GM12878 (cell line): ENCODE data around the gene ATL1. TPM values are rescaled to one million over a fixed set of nuclear protein-coding genes. Genes with fewer than 3 reads are reported as not detected.

Source experiments
- ATAC-seq: fragments of 200-7000 bp; cut with Tn5 transposase; 3 replicates; pipeline ENCODE4 v1.9.1; 2020; ENCODE audit warnings: mild to moderate bottlenecking, moderate library complexity
- BruUV-seq: library from RNA; stranded (reverse); fragments of 400-500 nt; replicated peaks from 2 replicates; lab custom pipeline; 2021; lab: Mats Ljungman, UMichigan
- CTCF ChIA-PET: fragments of 300-600 bp; sonication (Branson Sonifier 250); formaldehyde crosslinking; extraction: SDS; loops from one replicate; lab custom pipeline; 2021; ENCODE audit warnings: inconsistent platforms; lab: Yijun Ruan, JAX
- POLR2A ChIA-PET: fragments of 350-600 bp; formaldehyde crosslinking; extraction: SDS; loops from one replicate; lab custom pipeline; 2021; ENCODE audit warnings: inconsistent platforms; lab: Charles Lee
- RAD21 ChIA-PET: fragments of 300-600 bp; sonication (Branson Sonifier 250); formaldehyde crosslinking; loops from one replicate; lab custom pipeline; 2023; ENCODE audit warnings: antibody characterized with exemption; ENCODE audit not compliant: unreplicated experiment; lab: Charles Lee
- SMC1A ChIA-PET: fragments of 300-600 bp; sonication (Branson Sonifier 250); formaldehyde crosslinking; loops from one replicate; lab custom pipeline; 2023; ENCODE audit not compliant: unreplicated experiment, uncharacterized antibody; lab: Charles Lee
- DNase-seq: peaks from one replicate; pipeline ENCODE4 v3.0.0-alpha.2; 2011; ENCODE audit warnings: low read depth, low spot score
- FAIRE-seq: peaks from 3 replicates; lab custom pipeline; 2011; peaks lifted over from hg19 to GRCh38; lab: Jason Lieb, UNC
- H2AFZ ChIP-seq: 2 replicates; pipeline ENCODE4 v1.6.0; 2011; ENCODE audit warnings: low read depth, low read length, control low read depth; ENCODE audit not compliant: control insufficient read depth
- H3K27ac ChIP-seq: 2 replicates; pipeline ENCODE4 v1.5.1; 2011; ENCODE audit warnings: control low read depth; ENCODE audit not compliant: control insufficient read depth, insufficient read depth
- H3K27me3 ChIP-seq, 2 experiments: replicated peaks in 1 of 2; 2 replicates each; pipeline versions ENCODE4 v1.6.0 to v1.6.1; 2011; ENCODE audit warnings: low read length in 1 of 2; ENCODE audit not compliant: control insufficient read depth in 2 of 2, insufficient read depth in 2 of 2
- H3K36me3 ChIP-seq, 2 experiments: 2 replicates each; pipeline ENCODE4 v1.5.1; 2011; ENCODE audit warnings: low read length in 1 of 2; ENCODE audit not compliant: control insufficient read depth in 2 of 2, insufficient read depth in 2 of 2
- H3K4me1 ChIP-seq: 2 replicates; pipeline ENCODE4 v1.6.1; 2011; ENCODE audit warnings: mild to moderate bottlenecking, low read length, moderate library complexity, mixed read lengths; ENCODE audit not compliant: control insufficient read depth, insufficient read depth
- H3K4me2 ChIP-seq: 2 replicates; pipeline ENCODE4 v1.6.0; 2011; ENCODE audit warnings: control low read depth; ENCODE audit not compliant: control insufficient read depth, insufficient read depth
- H3K4me3 ChIP-seq: fragments of 200-600 bp; sonication (generic); 2 replicates; pipeline ENCODE4 v1.5.1; 2016
- H3K79me2 ChIP-seq: 2 replicates; pipeline ENCODE4 v1.6.0; 2011; ENCODE audit warnings: low read length; ENCODE audit not compliant: control insufficient read depth, insufficient read depth
- H3K9ac ChIP-seq: 2 replicates; pipeline ENCODE4 v1.8.0; 2011; ENCODE audit warnings: low read length, control low read depth, mixed read lengths; ENCODE audit not compliant: control insufficient read depth, insufficient read depth
- H3K9me3 ChIP-seq: replicated peaks from 3 replicates; pipeline ENCODE4 v1.5.1; 2011; ENCODE audit warnings: mild to moderate bottlenecking, low read length; ENCODE audit not compliant: control insufficient read depth, insufficient read depth
- H4K20me1 ChIP-seq: 2 replicates; pipeline ENCODE4 v1.6.0; 2011; ENCODE audit not compliant: control insufficient read depth, insufficient read depth
- CTCF ChIP-seq, 3 experiments: IDR thresholded peaks in 2 of 3; conservative IDR thresholded peaks in 1 of 3; 2 replicates each; pipeline ENCODE4 v1.5.1; 2011; ENCODE audit warnings: low read depth in 3 of 3, low read length in 3 of 3, mild to moderate bottlenecking in 3 of 3, control low read depth in 2 of 3, moderate library complexity in 2 of 3, inconsistent platforms in 1 of 3, mixed read lengths in 1 of 3; ENCODE audit not compliant: control insufficient read depth in 2 of 3, insufficient read depth in 1 of 3; ENCODE audit errors: extremely low read depth in 1 of 3
- HCFC1 ChIP-seq: fragments of 150-350 bp; IDR thresholded peaks from 2 replicates; pipeline ENCODE4 v1.6.1; 2014; ENCODE audit warnings: low read length
- HDGF ChIP-seq: fragments of 450-650 bp; IDR thresholded peaks from 2 replicates; pipeline ENCODE4 v1.6.1; 2016; ENCODE audit warnings: antibody characterized with exemption
- RUNX3 ChIP-seq: IDR thresholded peaks from 2 replicates; pipeline ENCODE4 v1.6.1; 2012; ENCODE audit warnings: low read length, inconsistent platforms
- TBL1XR1 ChIP-seq: IDR thresholded peaks from 2 replicates; pipeline ENCODE4 v1.6.1; 2012; ENCODE audit warnings: low read depth, low read length, improper control_type of control experiment
- ZNF24 ChIP-seq: fragments of 450-650 bp; IDR thresholded peaks from 2 replicates; pipeline ENCODE4 v1.6.1; 2017; ENCODE audit warnings: antibody characterized with exemption, mild to moderate bottlenecking
- WGBS: methylation state at CpG from one replicate; pipeline ENCODE4 v1.1.6; 2016; ENCODE audit warnings: low lambda C conversion rate; ENCODE audit not compliant: insufficient replicate concordance, insufficient coverage; ENCODE audit errors: missing lambda C conversion rate; 5-methylcytosine and 5-hydroxymethylcytosine counted together
- in situ Hi-C: fragments of 300-500 bp; cut with MboI; formaldehyde crosslinking; loops from 9 replicates; pipeline ENCODE4 v1.14.3; 2018; ENCODE audit warnings: mixed read lengths
- intact Hi-C: fragments of 100-400 bp; cut with micrococcal nuclease; formaldehyde crosslinking; loops from one replicate; pipeline ENCODE4 v1.14.2; 2022; ENCODE audit not compliant: unreplicated experiment
- polyA plus RNA-seq, 11 experiments: library from polyadenylated mRNA; depleted of rRNA in 4 of 11; unstranded in 6 of 11; stranded (reverse) in 5 of 11; fragments of >200 nt; fragmentation: Nextera tagmentation in 4 of 11; fragmentation: Illumina TruSeq in 1 of 11; extraction: Ambion mirVana in 4 of 11; extraction: Trizol in 1 of 11; gene quantifications; 1 replicate in 1 of 11; 2 replicates in 10 of 11; pipeline versions ENCODE4 v1.2.1 to v1.2.3, GENCODE V29; 2011 to 2016; ENCODE audit warnings: inconsistent platforms in 2 of 11, missing spikeins in 2 of 11, low read depth in 1 of 11
- total RNA-seq, 4 experiments: library from RNA; depleted of rRNA in 3 of 4; stranded (reverse); fragments of >200 nt in 3 of 4; fragmentation: Illumina TruSeq in 1 of 4; extraction: Trizol in 1 of 4; gene quantifications; 2 replicates each; pipeline versions ENCODE4 v1.2.1 to v1.2.3, GENCODE V29; 2013 to 2021

Gene ATL1
- total and polyA plus RNA-seq, 10 of the 15 experiments (the other 5 are each of a cell fraction or from before 2014, with no cell fraction given): 0.11 to 1.2 (median 0.58) TPM; not detected in 1

- TF ChIP-seq CTCF (IDR thresholded peaks at IDR 0.05 in 2 of 3, conservative IDR thresholded peaks at IDR 0.05 in 1 of 3; ENCODE audit: control insufficient read depth in 2 of 3, extremely low read depth in 1 of 3, insufficient read depth in 1 of 3, low read depth in 3 of 3, low read length in 3 of 3) (no peak), RUNX3 (no peak), TBL1XR1 (no peak)
- TF ChIP-seq, all 136 proteins: peak for 0
These were observed 31.9 kb upstream of the ATL1 start (continued) for GRCh38 chr14:50528000-50528399.

- no peak overlapping the region for H2AFZ ChIP-seq
- H3K27me3 ChIP-seq: no peaks in the 10 kb centered on the region
- SMC1A ChIA-PET: interaction anchor here (0.8 to 3.5 kb wide), 7 partner anchors 15 to 209 kb away, joined by 3 to 17 read pairs (median 6); no protein-coding TSS in a partner anchor
- peaks cover 53% of the 10 kb centered on the region for H3K79me2 ChIP-seq
- WGBS: 94% methylated on average over 6 of the region's 6 CpGs
- peak overlapping the region; percentile 19 for H3K4me3 ChIP-seq
- RAD21 ChIA-PET: interaction anchor here (0.9 to 2.6 kb wide), 3 partner anchors 186 to 677 kb away, joined by 3 to 19 read pairs (median 10); partner anchors contain the start of gene NEMF
- no peaks in the 10 kb centered on the region for H3K36me3 ChIP-seq
- H3K9ac ChIP-seq: 0 out of 2 replicates have a peak overlapping the region, but pooled peaks have one; percentile 4
- POLR2A ChIA-PET: no interaction called here
- intact Hi-C loops (loop anchor here (5.0 kb wide), 2 partner anchors 297 to 897 kb away; partner anchors contain the start of gene SOS2), in situ Hi-C loops (loop anchor here (5.0 kb wide), 2 partner anchors 207 to 677 kb away; partner anchors contain the start of gene NEMF)
- no peak for DNase-seq
- H3K4me1 ChIP-seq: peaks cover 20% of the 10 kb centered on the region
- H3K27ac ChIP-seq: no peak overlapping the region
- TF ChIP-seq ZNF24 (peak; percentile 91), HDGF (0 out of 2 replicates have a peak, but pooled peaks have one; percentile 52), HCFC1 (no peak)
- H4K20me1 ChIP-seq: no peaks in the 10 kb centered on the region
- no peaks in the 10 kb centered on the region for H3K9me3 ChIP-seq
- CTCF ChIA-PET: interaction anchor here (0.6 to 1.8 kb wide), 12 partner anchors 9 to 553 kb away, joined by 3 to 19 read pairs (median 4); partner anchors contain the start of genes DMAC2L and L2HGDH
- no peak for ATAC-seq
- no TSS peak for BruUV-seq
- peak overlapping the region; percentile 63 for H3K4me2 ChIP-seq
- FAIRE-seq: no peak
These were observed 30.4 kb upstream of the ATL1 start for GRCh38 chr14:50529288-50530179.
